GM12874 (cell line): ENCODE data around the gene ADGRE2.

Source experiments
- CTCF ChIP-seq: IDR thresholded peaks from 2 replicates; pipeline ENCODE4 v1.5.1; 2011; ENCODE audit warnings: low read depth, mild to moderate bottlenecking, control low read depth, low read length, moderate library complexity; ENCODE audit not compliant: insufficient read depth

The ADGRE2 gene

GRCh38 chr19:14775869-14776586, 2.3 kb downstream of the ADGRE2 start:
- no peak for TF ChIP-seq CTCF

- no peak for TF ChIP-seq CTCF
These were observed 4.0 kb downstream of the ADGRE2 start for GRCh38 chr19:14774373-14774772.

GRCh38 chr19:14772995-14773394, 5.4 kb downstream of the ADGRE2 start:
- no peak for TF ChIP-seq CTCF

- TF ChIP-seq CTCF, result no peak
These were observed 5.9 kb downstream of the ADGRE2 start for GRCh38 chr19:14772467-14772866.

GRCh38 chr19:14770944-14771839, 7.2 kb downstream of the ADGRE2 start:
- TF ChIP-seq CTCF, result no peak

GRCh38 chr19:14770136-14770535, 8.2 kb downstream of the ADGRE2 start:
- TF ChIP-seq CTCF, result no peak

- no peak for TF ChIP-seq CTCF
These were observed 9.2 kb downstream of the ADGRE2 start for GRCh38 chr19:14769201-14769600.
